KMS-11 (cell line): Measurements from ENCODE around the gene NLRX1.

Experiments
- H2AFZ ChIP-seq: fragments of 200-600 bp; sonication (generic); 2 replicates; pipeline ENCODE4 v1.6.1; 2016; ENCODE audit warnings: antibody characterized with exemption, mixed run types, low read depth
- H3K27ac ChIP-seq: fragments of 200-600 bp; sonication (generic); 2 replicates; pipeline ENCODE4 v1.6.1; 2016; ENCODE audit warnings: mild to moderate bottlenecking, mixed run types
- H3K27me3 ChIP-seq: fragments of 200-600 bp; sonication (generic); 2 replicates; pipeline ENCODE4 v1.6.1; 2017; ENCODE audit warnings: mild to moderate bottlenecking, low read depth, mixed run types, moderate library complexity; ENCODE audit not compliant: insufficient read depth
- H3K36me3 ChIP-seq: fragments of 200-600 bp; sonication (generic); 2 replicates; pipeline ENCODE4 v1.6.1; 2017; ENCODE audit warnings: mild to moderate bottlenecking, mixed run types; ENCODE audit not compliant: insufficient read depth
- H3K4me1 ChIP-seq: fragments of 200-600 bp; sonication (generic); 2 replicates; pipeline ENCODE4 v1.6.1; 2016; ENCODE audit warnings: mild to moderate bottlenecking, low read depth, mixed run types; ENCODE audit not compliant: poor library complexity, severe bottlenecking
- H3K4me2 ChIP-seq: fragments of 200-600 bp; sonication (generic); 2 replicates; pipeline ENCODE4 v1.7.0; 2016; ENCODE audit warnings: mild to moderate bottlenecking, mixed run types
- H3K4me3 ChIP-seq: fragments of 200-600 bp; sonication (generic); IDR thresholded peaks from 2 replicates; pipeline ENCODE4 v1.6.1; 2017; ENCODE audit warnings: low read depth, low read length, mixed read lengths; ENCODE audit not compliant: insufficient read depth
- H3K79me2 ChIP-seq: fragments of 200-600 bp; sonication (generic); 2 replicates; pipeline ENCODE4 v1.6.1; 2016; ENCODE audit warnings: low read depth, mixed run types; ENCODE audit not compliant: insufficient read depth
- H3K9ac ChIP-seq: fragments of 200-600 bp; sonication (generic); 2 replicates; pipeline ENCODE4 v1.6.1; 2016; ENCODE audit warnings: mild to moderate bottlenecking, mixed run types
- H4K20me1 ChIP-seq: fragments of 200-600 bp; sonication (generic); 2 replicates; pipeline ENCODE4 v1.6.1; 2016; ENCODE audit warnings: mild to moderate bottlenecking, mixed run types; ENCODE audit not compliant: insufficient read depth
- CTCF ChIP-seq: fragments of 200-600 bp; sonication (generic); conservative IDR thresholded peaks from 2 replicates; pipeline ENCODE4 v1.6.1; 2017; ENCODE audit warnings: low read depth, mild to moderate bottlenecking, antibody characterized with exemption, low read length, moderate library complexity, mixed read lengths

Gene NLRX1

GRCh38 chr11:119173453-119173852 is 4.9 kb downstream of the NLRX1 start:
- Histone ChIP-seq H3K4me2 (no peak overlapping the region), H2AFZ (no peak overlapping the region), H3K79me2 (no peaks in the 10 kb centered on the region), H3K4me1 (no peaks in the 10 kb centered on the region), H3K9ac (no peak overlapping the region), H3K27ac (no peak overlapping the region), H3K36me3 (no peaks in the 10 kb centered on the region), H3K27me3 (no peaks in the 10 kb centered on the region), H3K4me3 (no peak overlapping the region), H4K20me1 (no peaks in the 10 kb centered on the region)
- no peak for TF ChIP-seq CTCF

GRCh38 chr11:119175493-119176077 is 7.1 kb downstream of the NLRX1 start:
- no peak overlapping the region for H3K27ac ChIP-seq
- no peak overlapping the region for H3K4me3 ChIP-seq
- no peaks in the 10 kb centered on the region for H4K20me1 ChIP-seq
- no peak overlapping the region for H2AFZ ChIP-seq
- H3K4me2 ChIP-seq: no peak overlapping the region
- H3K4me1 ChIP-seq: no peaks in the 10 kb centered on the region
- H3K9ac ChIP-seq: no peak overlapping the region
- no peak for TF ChIP-seq CTCF
- no peaks in the 10 kb centered on the region for H3K36me3 ChIP-seq
- H3K27me3 ChIP-seq: no peaks in the 10 kb centered on the region
- no peaks in the 10 kb centered on the region for H3K79me2 ChIP-seq

DNA sequence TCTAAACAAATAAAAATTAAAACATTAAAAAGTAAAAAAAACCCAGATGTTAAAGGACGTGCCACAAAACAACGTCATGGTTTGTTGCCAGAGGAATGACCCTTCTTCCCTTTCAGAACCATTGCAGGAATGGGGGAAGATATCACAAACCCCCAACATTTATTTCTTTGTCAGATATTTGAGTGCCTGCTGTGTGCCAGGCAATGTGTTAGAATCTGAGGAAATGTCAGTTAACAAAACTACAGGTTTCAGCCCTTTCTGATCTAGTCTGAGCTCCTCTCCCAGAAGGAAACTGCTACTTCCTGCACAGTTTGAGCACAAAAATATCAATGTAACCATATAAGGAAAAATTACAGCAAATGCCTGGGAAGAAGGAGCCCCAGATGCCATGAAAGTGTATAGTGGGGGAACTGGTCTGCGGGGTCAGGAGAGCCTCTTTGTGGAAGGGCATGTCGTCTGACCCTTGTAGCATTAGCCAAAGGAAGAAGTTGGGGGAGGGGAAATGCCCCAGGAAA is 9.7 kb downstream of the NLRX1 start:
- no peaks in the 10 kb centered on the region for H3K4me1 ChIP-seq
- H4K20me1 ChIP-seq: no peaks in the 10 kb centered on the region
- no peaks in the 10 kb centered on the region for H3K36me3 ChIP-seq
- TF ChIP-seq CTCF: no peak
- H3K27me3 ChIP-seq: no peaks in the 10 kb centered on the region
- H3K79me2 ChIP-seq: no peaks in the 10 kb centered on the region
- no peak overlapping the region for H3K9ac ChIP-seq
- H2AFZ ChIP-seq: no peak overlapping the region
- no peak overlapping the region for H3K4me2 ChIP-seq
- H3K4me3 ChIP-seq: no peak overlapping the region
- H3K27ac ChIP-seq: no peak overlapping the region

DNA sequence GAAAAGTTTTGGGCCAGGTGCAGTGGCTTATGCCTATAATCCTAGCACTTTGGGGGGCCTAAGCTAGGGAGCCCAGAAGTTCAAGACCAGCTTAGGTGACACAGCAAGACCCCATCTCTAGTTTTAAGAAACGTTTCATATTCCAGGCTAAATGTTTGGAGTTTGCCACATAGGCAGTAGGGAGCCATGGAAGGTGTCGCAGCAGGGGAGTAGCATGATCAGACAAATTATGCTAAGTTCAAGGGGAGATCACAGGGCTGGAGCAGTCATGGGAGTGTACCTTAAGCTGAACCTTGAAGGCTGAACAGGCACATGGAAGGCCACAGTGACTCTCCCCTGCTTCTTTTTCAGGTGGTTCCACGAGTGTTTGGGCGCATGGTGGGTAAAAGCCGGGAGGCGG is 10.8 kb downstream of the NLRX1 start:
- no peak overlapping the region for H3K4me2 ChIP-seq
- H3K27ac ChIP-seq: no peak overlapping the region
- H3K9ac ChIP-seq: no peak overlapping the region
- no peaks in the 10 kb centered on the region for H3K4me1 ChIP-seq
- no peaks in the 10 kb centered on the region for H3K27me3 ChIP-seq
- H3K36me3 ChIP-seq: no peaks in the 10 kb centered on the region
- H3K79me2 ChIP-seq: no peaks in the 10 kb centered on the region
- TF ChIP-seq CTCF: no peak
- no peak overlapping the region for H2AFZ ChIP-seq
- no peaks in the 10 kb centered on the region for H4K20me1 ChIP-seq
- H3K4me3 ChIP-seq: no peak overlapping the region
